SU-DHL-6 (cell line): ENCODE data around the gene PSMB8.
"Not testable (repeated sequence)": the region's sequence is repeated elsewhere in the genome, so short reads cannot be mapped to it uniquely, and the experiment has no call there.

Experiments used
- H2AFZ ChIP-seq: fragments of 200-600 bp; sonication (generic); 2 replicates; pipeline ENCODE4 v1.6.1; 2014; ENCODE audit warnings: low read depth, mild to moderate bottlenecking, moderate library complexity, mixed read lengths, antibody characterized with exemption, low read length; ENCODE audit not compliant: severe bottlenecking
- H3F3A ChIP-seq: fragments of 200-600 bp; shearing (Covaris generic); 2 replicates; pipeline ENCODE4 v1.6.0; 2016; ENCODE audit warnings: antibody characterized with exemption, mild to moderate bottlenecking; ENCODE audit not compliant: insufficient read depth
- H3K27ac ChIP-seq: fragments of 200-600 bp; sonication (generic); 2 replicates; pipeline ENCODE4 v1.5.1; 2016; ENCODE audit warnings: low read depth, mild to moderate bottlenecking, low read length, moderate library complexity, mixed read lengths
- H3K27me3 ChIP-seq: fragments of 200-600 bp; sonication (generic), shearing (Covaris generic); 2 replicates; pipeline ENCODE4 v1.6.0; 2014; ENCODE audit warnings: mild to moderate bottlenecking, low read length
- H3K36me3 ChIP-seq: fragments of 200-600 bp; sonication (generic); 2 replicates; pipeline ENCODE4 v1.6.1; 2014; ENCODE audit warnings: mild to moderate bottlenecking, low read length, mixed read lengths
- H3K4me2 ChIP-seq: fragments of 300-600, 200-600 bp; shearing (Covaris generic), sonication (generic); 2 replicates; pipeline ENCODE4 v1.6.0; 2014; ENCODE audit warnings: low read length, low read depth, mild to moderate bottlenecking; ENCODE audit not compliant: poor library complexity, severe bottlenecking
- H3K4me3 ChIP-seq: fragments of 200-600 bp; sonication (generic); 2 replicates; pipeline ENCODE4 v1.5.1; 2014; ENCODE audit warnings: antibody characterized with exemption, low read length, mild to moderate bottlenecking, mixed read lengths; ENCODE audit not compliant: insufficient read depth, poor library complexity, severe bottlenecking
- H3K79me2 ChIP-seq: fragments of 200-600 bp; sonication (generic); 2 replicates; pipeline ENCODE4 v1.6.1; 2014; ENCODE audit warnings: mild to moderate bottlenecking, low read length, moderate library complexity; ENCODE audit not compliant: insufficient read depth
- H3K9ac ChIP-seq: fragments of 200-600 bp; sonication (generic); 2 replicates; pipeline ENCODE4 v1.7.0; 2014; ENCODE audit warnings: mild to moderate bottlenecking, low read length
- H3K9me2 ChIP-seq: fragments of 200-600 bp; sonication (generic); replicated peaks from 2 replicates; pipeline ENCODE4 v1.6.1; 2014; ENCODE audit warnings: low read length; ENCODE audit not compliant: insufficient read depth
- H3K9me3 ChIP-seq: fragments of 200-600 bp; sonication (generic); 2 replicates; pipeline ENCODE4 v1.6.1; 2014; ENCODE audit warnings: low read length, mixed read lengths; ENCODE audit not compliant: insufficient read depth
- H4K20me1 ChIP-seq: fragments of 200-600 bp; sonication (generic); 2 replicates; pipeline ENCODE4 v1.6.1; 2014; ENCODE audit warnings: low read depth, mild to moderate bottlenecking, antibody characterized with exemption, low read length, moderate library complexity, mixed read lengths
- CTCF ChIP-seq: fragments of 200-600 bp; sonication (generic); IDR thresholded peaks from one replicate; pipeline ENCODE4 v1.5.1; 2017; ENCODE audit warnings: antibody characterized with exemption, mild to moderate bottlenecking, low read length, moderate library complexity; ENCODE audit not compliant: insufficient read depth, poor library complexity, severe bottlenecking
- EZH2phosphoT487 ChIP-seq: fragments of 200-600 bp; sonication (generic), shearing (Covaris generic); conservative IDR thresholded peaks from 2 replicates; pipeline ENCODE4 v1.6.1; 2018; ENCODE audit warnings: mild to moderate bottlenecking, antibody characterized with exemption, low read length, moderate library complexity, mixed read lengths

The PSMB8 gene

DNA sequence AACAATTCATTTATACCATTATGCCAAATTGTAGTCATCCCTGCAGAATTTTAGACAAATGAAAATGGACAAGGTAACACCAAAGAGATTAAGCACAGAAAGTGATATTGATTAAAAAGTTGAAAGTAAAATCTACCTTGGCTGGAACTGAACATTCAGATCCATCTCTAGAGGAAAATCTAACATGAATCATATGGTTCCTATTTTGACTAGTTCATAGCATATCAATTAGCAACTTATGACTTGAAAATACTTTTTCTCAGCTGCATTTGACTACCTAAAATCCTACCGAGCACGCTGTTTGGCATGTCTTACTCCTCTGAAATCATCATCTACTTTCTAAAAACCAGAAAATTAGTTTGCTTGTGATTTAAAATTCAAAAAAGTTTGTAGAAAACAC lies 32.8 kb upstream of the PSMB8 start:
- Histone ChIP-seq H3F3A (peaks cover under 1% of the 10 kb centered on the region; the same call in 1 of the 2 replicates), H3K27ac (no peak overlapping the region), H4K20me1 (no peaks in the 10 kb centered on the region), H3K79me2 (no peaks in the 10 kb centered on the region), H2AFZ (no peak overlapping the region), H3K4me3 (no peak overlapping the region), H3K4me2 (no peak overlapping the region), H3K27me3 (no peaks in the 10 kb centered on the region), H3K9ac (no peak overlapping the region), H3K36me3 (no peaks in the 10 kb centered on the region), H3K9me2 (no peaks in the 10 kb centered on the region), H3K9me3 (no peaks in the 10 kb centered on the region)
- TF ChIP-seq CTCF (no peak), EZH2phosphoT487 (no peak)

- not testable (repeated sequence) for H4K20me1 ChIP-seq, H3K79me2 ChIP-seq, H3K9me3 ChIP-seq, H3K36me3 ChIP-seq, H3K9ac ChIP-seq, H3K9me2 ChIP-seq, H3K27ac ChIP-seq, H2AFZ ChIP-seq, H3K4me3 ChIP-seq, H3K4me2 ChIP-seq, H3F3A ChIP-seq, H3K27me3 ChIP-seq
Measured at GRCh38 chr6:32873947-32874346, 30.1 kb upstream of the PSMB8 start.

- peaks cover 25% of the 10 kb centered on the region for H3F3A ChIP-seq
- no peak overlapping the region for H3K9ac ChIP-seq
- H3K4me3 ChIP-seq, result no peak overlapping the region
- peak overlapping the region; percentile 80 for H2AFZ ChIP-seq
- H4K20me1 ChIP-seq, result no peaks in the 10 kb centered on the region
- peak overlapping the region; percentile 20 for H3K4me2 ChIP-seq
- no peaks in the 10 kb centered on the region for H3K27me3 ChIP-seq
- no peaks in the 10 kb centered on the region for H3K36me3 ChIP-seq
- H3K9me3 ChIP-seq, result no peaks in the 10 kb centered on the region
- no peaks in the 10 kb centered on the region for H3K9me2 ChIP-seq
- no peaks in the 10 kb centered on the region for H3K79me2 ChIP-seq
- no peak overlapping the region for H3K27ac ChIP-seq
- TF ChIP-seq CTCF (peak; percentile 99), EZH2phosphoT487 (no peak)
Measured at GRCh38 chr6:32868257-32868788, 24.5 kb upstream of the PSMB8 start.

DNA sequence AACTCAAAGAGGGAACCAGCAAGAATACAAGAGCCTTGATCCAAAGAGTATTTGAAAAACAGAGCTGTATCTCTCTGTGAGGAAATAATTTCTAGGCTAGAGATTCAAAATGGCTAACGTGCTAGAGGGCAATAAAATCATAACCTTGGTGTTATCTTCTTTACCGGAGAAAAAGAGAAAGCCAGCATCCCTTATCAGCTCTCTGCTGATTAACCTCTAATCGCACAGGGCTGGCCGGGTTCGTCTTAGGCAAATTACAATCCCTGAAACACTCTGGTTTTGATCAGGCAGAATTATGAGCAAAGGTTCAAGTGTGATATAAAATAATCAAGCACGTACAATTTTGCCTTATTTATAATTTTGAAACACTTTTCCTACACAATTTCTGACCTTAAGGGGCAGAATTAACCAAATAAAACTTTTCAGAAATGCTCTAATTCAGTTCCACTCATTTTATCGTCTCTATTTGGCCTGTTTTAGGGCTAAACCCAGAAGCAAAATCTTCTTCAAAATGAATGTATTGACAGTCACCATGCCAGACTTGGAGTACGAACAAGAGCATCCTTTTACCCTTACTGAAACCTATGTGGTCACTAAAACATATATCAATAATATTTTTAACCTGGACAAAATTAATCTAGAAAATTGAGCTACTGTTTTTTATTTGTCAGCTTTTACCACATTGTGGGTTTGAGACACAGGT lies 23.9 kb upstream of the PSMB8 start:
- Histone ChIP-seq H3K4me2 (peak overlapping the region; percentile 20), H3K9me3 (no peaks in the 10 kb centered on the region), H3K9ac (peak overlapping the region; percentile 22), H3K27me3 (no peaks in the 10 kb centered on the region), H4K20me1 (no peaks in the 10 kb centered on the region), H3K9me2 (no peaks in the 10 kb centered on the region), H3K36me3 (no peaks in the 10 kb centered on the region), H3K4me3 (no peak overlapping the region), H3K27ac (peak overlapping the region; percentile 40), H3K79me2 (no peaks in the 10 kb centered on the region), H2AFZ (peak overlapping the region; percentile 80), H3F3A (peaks cover 28% of the 10 kb centered on the region)
- TF ChIP-seq CTCF (no peak), EZH2phosphoT487 (no peak)
